Muscle layer of colon (tissue), 2 donors: ENCODE measurements around the gene RBMX.
A peak's percentile ranks its signal among the peaks of the same experiment; 100 is the strongest.
"Not testable (repeated sequence)": the region's sequence is repeated elsewhere in the genome, so short reads cannot be mapped to it uniquely, and the experiment has no call there.

Experiments used
- H3K27ac ChIP-seq: one replicate; pipeline ENCODE4 v1.7.0; 2013; ENCODE audit warnings: low read depth, mild to moderate bottlenecking, low read length, moderate library complexity
- H3K27me3 ChIP-seq, 2 donors: one replicate each; pipeline ENCODE4 v1.7.0; 2013; ENCODE audit warnings: low read length in 2 of 2, mild to moderate bottlenecking in 2 of 2; ENCODE audit not compliant: insufficient read depth in 2 of 2, control insufficient read depth in 1 of 2
- H3K36me3 ChIP-seq: one replicate; pipeline ENCODE4 v1.7.0; 2013; ENCODE audit warnings: mild to moderate bottlenecking, low read length; ENCODE audit not compliant: insufficient read depth
- H3K4me1 ChIP-seq: one replicate; pipeline ENCODE4 v1.7.0; 2013; ENCODE audit warnings: mild to moderate bottlenecking, low read length; ENCODE audit not compliant: insufficient read depth
- H3K4me3 ChIP-seq, 2 donors: one replicate each; pipeline ENCODE4 v1.7.0; 2013; ENCODE audit warnings: low read length in 2 of 2, low read depth in 1 of 2, mild to moderate bottlenecking in 1 of 2, moderate library complexity in 1 of 2
- H3K9ac ChIP-seq: one replicate; pipeline ENCODE4 v1.7.0; 2013; ENCODE audit warnings: low read length
- H3K9me3 ChIP-seq: one replicate; pipeline ENCODE4 v1.7.0; 2013; ENCODE audit warnings: mild to moderate bottlenecking, low read length
- donor health status: abdominal sarcoma.
- donor health status: Adenocarcinoma of cecum.

Gene RBMX

GRCh38 chrX:136904067-136904466 lies 23.5 kb upstream of the RBMX start:
- H3K27me3 ChIP-seq, H3K27ac ChIP-seq, H3K9me3 ChIP-seq, H3K4me3 ChIP-seq, H3K4me1 ChIP-seq, H3K9ac ChIP-seq, H3K36me3 ChIP-seq: not testable (repeated sequence)

- not testable (repeated sequence) for H3K27ac ChIP-seq, H3K27me3 ChIP-seq, H3K9ac ChIP-seq, H3K36me3 ChIP-seq, H3K4me3 ChIP-seq, H3K4me1 ChIP-seq, H3K9me3 ChIP-seq
Observed at GRCh38 chrX:136900071-136900470, 19.5 kb upstream of the RBMX start.

GRCh38 chrX:136899221-136899620 lies 18.7 kb upstream of the RBMX start:
- Histone ChIP-seq H3K4me1 (no peaks in the 10 kb centered on the region), H3K27me3 (no peaks in the 10 kb centered on the region)

GRCh38 chrX:136898752-136899151 lies 18.2 kb upstream of the RBMX start:
- not testable (repeated sequence) for H3K9me3 ChIP-seq, H3K27me3 ChIP-seq, H3K4me1 ChIP-seq

More at GRCh38 chrX:136899221-136899620, 18.7 kb upstream of the RBMX start:
- Histone ChIP-seq H3K4me3 (no peak overlapping the region), H3K36me3 (no peaks in the 10 kb centered on the region), H3K27ac (no peak overlapping the region), H3K9ac (no peak overlapping the region), H3K9me3 (no peaks in the 10 kb centered on the region)

GRCh38 chrX:136896121-136896914 lies 15.8 kb upstream of the RBMX start:
- Histone ChIP-seq H3K4me1 (no peaks in the 10 kb centered on the region), H3K4me3 (no peak overlapping the region), H3K36me3 (no peaks in the 10 kb centered on the region), H3K9ac (no peak overlapping the region), H3K27me3 (no peaks in the 10 kb centered on the region), H3K27ac (no peak overlapping the region), H3K9me3 (no peaks in the 10 kb centered on the region)

More at GRCh38 chrX:136898752-136899151, 18.2 kb upstream of the RBMX start:
- not testable (repeated sequence) for H3K27ac ChIP-seq, H3K9ac ChIP-seq, H3K36me3 ChIP-seq, H3K4me3 ChIP-seq

- Histone ChIP-seq H3K4me1 (no peaks in the 10 kb centered on the region), H3K27ac (no peak overlapping the region), H3K27me3 (no peaks in the 10 kb centered on the region), H3K9ac (no peak overlapping the region), H3K9me3 (no peaks in the 10 kb centered on the region), H3K36me3 (no peaks in the 10 kb centered on the region), H3K4me3 (no peak overlapping the region)
Observed at GRCh38 chrX:136892412-136892811, 11.9 kb upstream of the RBMX start.

- H3K9ac ChIP-seq, H3K36me3 ChIP-seq, H3K27me3 ChIP-seq, H3K27ac ChIP-seq, H3K4me1 ChIP-seq, H3K9me3 ChIP-seq, H3K4me3 ChIP-seq: not testable (repeated sequence)
Observed at GRCh38 chrX:136890596-136890995, 10.1 kb upstream of the RBMX start.

- no peaks in the 10 kb centered on the region for H3K36me3 ChIP-seq
- no peak overlapping the region for H3K4me3 ChIP-seq
- H3K27me3 ChIP-seq = no peaks in the 10 kb centered on the region
Observed at GRCh38 chrX:136889269-136889668, 8.7 kb upstream of the RBMX start.

GRCh38 chrX:136880003-136880451 lies 498 bp downstream of the RBMX start:
- Histone ChIP-seq H3K9me3 (no peaks in the 10 kb centered on the region), H3K4me3 (peak overlapping the region; percentile 58 to 74), H3K9ac (peak overlapping the region; percentile 95), H3K27ac (peak overlapping the region; percentile 75), H3K36me3 (peaks cover 13% of the 10 kb centered on the region), H3K4me1 (no peaks in the 10 kb centered on the region), H3K27me3 (peaks cover 0 to 4% of the 10 kb centered on the region in 2 donors)

More at GRCh38 chrX:136889269-136889668, 8.7 kb upstream of the RBMX start:
- no peak overlapping the region for H3K9ac ChIP-seq
- no peaks in the 10 kb centered on the region for H3K4me1 ChIP-seq
- no peak overlapping the region for H3K27ac ChIP-seq
- no peaks in the 10 kb centered on the region for H3K9me3 ChIP-seq

GRCh38 chrX:136879001-136879687 lies 1.4 kb downstream of the RBMX start:
- Histone ChIP-seq H3K4me1 (no peaks in the 10 kb centered on the region), H3K9me3 (no peaks in the 10 kb centered on the region), H3K27me3 (peaks cover 0 to 7% of the 10 kb centered on the region in 2 donors), H3K36me3 (peaks cover 19% of the 10 kb centered on the region), H3K27ac (peak overlapping the region; percentile 75), H3K9ac (peak overlapping the region; percentile 95), H3K4me3 (peak overlapping the region; percentile 58 to 74)

- Histone ChIP-seq H3K4me1 (no peaks in the 10 kb centered on the region), H3K27me3 (peaks cover 0 to 7% of the 10 kb centered on the region in 2 donors), H3K36me3 (peaks cover 19% of the 10 kb centered on the region), H3K9ac (no peak overlapping the region), H3K27ac (no peak overlapping the region), H3K9me3 (no peaks in the 10 kb centered on the region), H3K4me3 (peak overlapping the region in 1 of 2 donors; percentile 74)
Observed at GRCh38 chrX:136878423-136878822, 2.1 kb downstream of the RBMX start.
